Endothelial cell of umbilical vein (primary cell): ENCODE data around the gene MRPL27. TPM values are rescaled to one million over a fixed set of nuclear protein-coding genes. Genes with fewer than 3 reads are reported as not detected.

ENCODE experiments used
- BruUV-seq: library from RNA; stranded (reverse); fragments of 400-500 nt; replicated peaks from 2 replicates; lab custom pipeline; 2021; lab: Mats Ljungman, UMichigan
- CTCF ChIA-PET: fragments of 300-600, 350-600 bp; sonication (Branson Sonifier 250); formaldehyde crosslinking; loops from one replicate; lab custom pipeline; 2021; ENCODE audit warnings: antibody characterized with exemption, inconsistent platforms; lab: Charles Lee
- POLR2A ChIA-PET: fragments of 300-600, 350-600 bp; sonication (Branson Sonifier 250); formaldehyde crosslinking; loops from one replicate; lab custom pipeline; 2021; ENCODE audit warnings: antibody characterized with exemption, inconsistent platforms; lab: Charles Lee
- DNase-seq: peaks from one replicate; pipeline ENCODE4 v3.0.0-alpha.2; 2011; ENCODE audit warnings: low read depth, low spot score
- FAIRE-seq: peaks from 2 replicates; lab custom pipeline; 2011; peaks lifted over from hg19 to GRCh38; lab: Jason Lieb, UNC
- H2AFZ ChIP-seq: 2 replicates; pipeline ENCODE4 v1.6.0; 2012; ENCODE audit warnings: low read depth, low read length, control low read depth, inconsistent platforms
- H3K27ac ChIP-seq: 2 replicates; pipeline ENCODE4 v1.5.1; 2011; ENCODE audit warnings: low read depth, mild to moderate bottlenecking, control low read depth, low read length, moderate library complexity; ENCODE audit not compliant: insufficient read depth
- H3K27me3 ChIP-seq, 2 experiments: 2 replicates each; pipeline versions ENCODE4 v1.6.0 to v1.6.1; 2011; ENCODE audit warnings: low read length in 2 of 2, mixed read lengths in 1 of 2; ENCODE audit not compliant: control insufficient read depth in 2 of 2, insufficient read depth in 2 of 2
- H3K36me3 ChIP-seq, 2 experiments: 2 replicates in 1 of 2; 3 replicates in 1 of 2; pipeline ENCODE4 v1.5.1; 2011; ENCODE audit warnings: low read length in 2 of 2, mild to moderate bottlenecking in 1 of 2, moderate library complexity in 1 of 2; ENCODE audit not compliant: control insufficient read depth in 2 of 2, insufficient read depth in 2 of 2; ENCODE audit errors: extremely low read depth in 1 of 2
- H3K4me1 ChIP-seq: 3 replicates; pipeline ENCODE4 v1.5.1; 2011; ENCODE audit warnings: mild to moderate bottlenecking, low read length; ENCODE audit not compliant: control insufficient read depth, insufficient read depth; ENCODE audit errors: extremely low read depth
- H3K4me2 ChIP-seq: 2 replicates; pipeline ENCODE4 v1.6.1; 2011; ENCODE audit warnings: low read length, control low read depth, mixed read lengths; ENCODE audit not compliant: insufficient read depth
- H3K4me3 ChIP-seq, 3 experiments: fragments of 200-600 bp in 1 of 3; sonication (generic), shearing (Covaris generic) in 1 of 3; replicated peaks in 1 of 3; 2 replicates each; pipeline ENCODE4 v1.5.1; 2011 to 2016; ENCODE audit warnings: control low read depth in 3 of 3, low read length in 3 of 3, mild to moderate bottlenecking in 2 of 3, inconsistent platforms in 1 of 3, low read depth in 1 of 3, moderate library complexity in 1 of 3; ENCODE audit not compliant: insufficient read depth in 1 of 3
- H3K79me2 ChIP-seq: 2 replicates; pipeline ENCODE4 v1.6.0; 2012; ENCODE audit warnings: low read length, inconsistent platforms; ENCODE audit not compliant: control insufficient read depth, insufficient read depth
- H3K9ac ChIP-seq: replicated peaks from 2 replicates; pipeline ENCODE3; 2011; ENCODE audit warnings: low read length, control low read depth; ENCODE audit not compliant: insufficient read depth; ENCODE audit errors: extremely low read depth
- H3K9me1 ChIP-seq: replicated peaks from 3 replicates; pipeline ENCODE4 v1.6.0; 2011; ENCODE audit warnings: mild to moderate bottlenecking, low read length; ENCODE audit not compliant: control insufficient read depth, insufficient read depth; ENCODE audit errors: extremely low read depth
- H3K9me3 ChIP-seq: replicated peaks from 2 replicates; pipeline ENCODE4 v1.5.1; 2012; ENCODE audit warnings: low read length, inconsistent platforms; ENCODE audit not compliant: control insufficient read depth, insufficient read depth
- H4K20me1 ChIP-seq: replicated peaks from 2 replicates; pipeline ENCODE3; 2011; ENCODE audit warnings: mild to moderate bottlenecking, low read length; ENCODE audit not compliant: control insufficient read depth, insufficient read depth; ENCODE audit errors: extremely low read depth
- CTCF ChIP-seq, 2 donors: IDR thresholded peaks; 1 replicate in 1 of 2; 2 replicates in 1 of 2; pipeline ENCODE4 v1.5.1; 2011; ENCODE audit warnings: low read length in 2 of 2, mild to moderate bottlenecking in 2 of 2, moderate library complexity in 2 of 2, control low read depth in 1 of 2, inconsistent platforms in 1 of 2, low read depth in 1 of 2; ENCODE audit not compliant: insufficient read depth in 1 of 2; ENCODE audit errors: extremely low read depth in 1 of 2
- EZH2 ChIP-seq: IDR thresholded peaks from 2 replicates; pipeline ENCODE4 v1.6.1; 2012; ENCODE audit warnings: borderline replicate concordance, low read depth, mild to moderate bottlenecking, moderate library complexity, low read length, inconsistent platforms; ENCODE audit not compliant: severe bottlenecking
- FOS ChIP-seq: IDR thresholded peaks from 2 replicates; pipeline ENCODE4 v1.6.1; 2011; ENCODE audit warnings: mild to moderate bottlenecking, low read length, moderate library complexity, borderline replicate concordance; ENCODE audit not compliant: insufficient read depth
- POLR2AphosphoS5 ChIP-seq: IDR thresholded peaks from 2 replicates; pipeline ENCODE4 v1.6.1; 2012; ENCODE audit warnings: low read depth, mild to moderate bottlenecking, control low read depth, low read length, moderate library complexity; ENCODE audit not compliant: insufficient read depth
- dilution Hi-C: fragments of 300-500 bp; cut with MboI; formaldehyde crosslinking; loops from one replicate; pipeline ENCODE4 v1.15.0; 2019; ENCODE audit warnings: low sequenced_read_pairs; ENCODE audit not compliant: extremely low pct_ligation_motif_present
- intact Hi-C: fragments of 100-400 bp; cut with micrococcal nuclease; formaldehyde crosslinking; loops from one replicate; pipeline ENCODE4 v1.10.0; 2022
- polyA plus RNA-seq, 4 experiments: library from polyadenylated mRNA; depleted of rRNA in 3 of 4; stranded (reverse) in 3 of 4; unstranded in 1 of 4; fragments of >200 nt; gene quantifications; 2 replicates each; pipeline versions ENCODE4 v1.2.1 to v1.2.3, GENCODE V29; 2011 to 2012; ENCODE audit warnings: missing spikeins in 1 of 4
- total RNA-seq: library from RNA; stranded (reverse); gene quantifications from 2 replicates; pipeline ENCODE4 v1.2.3, GENCODE V29; 2021
- TF ChIP-seq, protein P1 (sequence below): IDR thresholded peaks from 2 replicates; pipeline ENCODE4 v1.6.1; 2011; ENCODE audit not compliant: insufficient read depth, insufficient read length

Gene MRPL27
- total and polyA plus RNA-seq, 2 donors (not counting 3 experiments of a cell fraction or from before 2014, with no cell fraction given): 76.2 to 158 TPM

GRCh38 chr17:50373705-50374104, 721 bp upstream of the MRPL27 start:
- Histone ChIP-seq H3K36me3 (peaks cover 3 to 7% of the 10 kb centered on the region in 2 experiments), H3K9ac (peak overlapping the region; percentile 87), H3K79me2 (peaks cover 17% of the 10 kb centered on the region), H3K4me3 (peak overlapping the region in 1 of 3 experiments; percentile 91), H3K9me1 (no peaks in the 10 kb centered on the region), H3K9me3 (no peaks in the 10 kb centered on the region), H4K20me1 (no peaks in the 10 kb centered on the region), H3K27me3 (no peaks in the 10 kb centered on the region), H3K4me1 (peaks cover 15% of the 10 kb centered on the region), H3K4me2 (peak overlapping the region; percentile 77), H3K27ac (no peak overlapping the region), H2AFZ (no peak overlapping the region)
- no peak for FAIRE-seq
- intact Hi-C loops (no loop called here), dilution Hi-C loops (no loop called here)
- DNase-seq: no peak
- ChIA-PET CTCF (interaction anchor here (1.6 kb wide), 1 partner anchor 9 kb away, joined by 4 read pairs; no protein-coding TSS in a partner anchor), POLR2A (no interaction called here)
- no TSS peak for BruUV-seq
- no peak for TF ChIP-seq CTCF (IDR thresholded peaks at IDR 0.05; ENCODE audit: extremely low read depth in 1 of 2, insufficient read depth in 1 of 2, low read depth in 1 of 2, low read length in 2 of 2)
- no peak for TF ChIP-seq POLR2AphosphoS5
- TF ChIP-seq, protein P1, sequence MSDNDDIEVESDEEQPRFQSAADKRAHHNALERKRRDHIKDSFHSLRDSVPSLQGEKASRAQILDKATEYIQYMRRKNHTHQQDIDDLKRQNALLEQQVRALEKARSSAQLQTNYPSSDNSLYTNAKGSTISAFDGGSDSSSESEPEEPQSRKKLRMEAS: no peak
- TF ChIP-seq FOS: no peak
- no peak for TF ChIP-seq EZH2
